ENCODE data around the gene MKX.

GRCh38 chr10:27671821-27672220, 73.8 kb downstream of the MKX start:
- TF ChIP-seq CTCF (IDR thresholded peaks at IDR 0.05; ENCODE audit: insufficient read depth, low read depth, low read length) (no peak), EZH2 (IDR thresholded peaks at IDR 0.05; ENCODE audit: insufficient read depth, low read length) (no peak)
